ENCODE results near the gene ERG28.

The ERG28 gene

DNA sequence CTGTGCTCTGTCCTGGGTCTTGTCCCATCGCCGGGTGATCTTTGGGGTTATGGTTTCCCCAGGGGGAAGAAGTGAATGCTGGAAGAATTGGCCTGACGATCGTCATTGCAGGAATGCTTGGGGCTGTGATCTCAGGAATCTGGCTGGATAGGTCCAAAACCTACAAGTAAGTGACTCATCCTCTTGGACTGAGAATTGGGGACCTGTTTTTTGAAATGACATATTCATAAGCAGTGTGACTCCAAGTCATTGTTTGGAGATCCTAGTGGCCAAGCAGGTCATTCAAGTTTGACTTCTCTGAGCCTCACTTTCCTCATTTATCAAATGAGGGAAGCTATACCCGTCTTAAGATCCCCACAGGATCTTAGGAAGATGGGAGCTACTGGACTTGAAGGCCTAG, 25.8 kb downstream of the ERG28 start:
- TF ChIP-seq, protein P1, sequence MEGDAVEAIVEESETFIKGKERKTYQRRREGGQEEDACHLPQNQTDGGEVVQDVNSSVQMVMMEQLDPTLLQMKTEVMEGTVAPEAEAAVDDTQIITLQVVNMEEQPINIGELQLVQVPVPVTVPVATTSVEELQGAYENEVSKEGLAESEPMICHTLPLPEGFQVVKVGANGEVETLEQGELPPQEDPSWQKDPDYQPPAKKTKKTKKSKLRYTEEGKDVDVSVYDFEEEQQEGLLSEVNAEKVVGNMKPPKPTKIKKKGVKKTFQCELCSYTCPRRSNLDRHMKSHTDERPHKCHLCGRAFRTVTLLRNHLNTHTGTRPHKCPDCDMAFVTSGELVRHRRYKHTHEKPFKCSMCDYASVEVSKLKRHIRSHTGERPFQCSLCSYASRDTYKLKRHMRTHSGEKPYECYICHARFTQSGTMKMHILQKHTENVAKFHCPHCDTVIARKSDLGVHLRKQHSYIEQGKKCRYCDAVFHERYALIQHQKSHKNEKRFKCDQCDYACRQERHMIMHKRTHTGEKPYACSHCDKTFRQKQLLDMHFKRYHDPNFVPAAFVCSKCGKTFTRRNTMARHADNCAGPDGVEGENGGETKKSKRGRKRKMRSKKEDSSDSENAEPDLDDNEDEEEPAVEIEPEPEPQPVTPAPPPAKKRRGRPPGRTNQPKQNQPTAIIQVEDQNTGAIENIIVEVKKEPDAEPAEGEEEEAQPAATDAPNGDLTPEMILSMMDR (IDR thresholded peaks at IDR 0.05), result no peak

DNA sequence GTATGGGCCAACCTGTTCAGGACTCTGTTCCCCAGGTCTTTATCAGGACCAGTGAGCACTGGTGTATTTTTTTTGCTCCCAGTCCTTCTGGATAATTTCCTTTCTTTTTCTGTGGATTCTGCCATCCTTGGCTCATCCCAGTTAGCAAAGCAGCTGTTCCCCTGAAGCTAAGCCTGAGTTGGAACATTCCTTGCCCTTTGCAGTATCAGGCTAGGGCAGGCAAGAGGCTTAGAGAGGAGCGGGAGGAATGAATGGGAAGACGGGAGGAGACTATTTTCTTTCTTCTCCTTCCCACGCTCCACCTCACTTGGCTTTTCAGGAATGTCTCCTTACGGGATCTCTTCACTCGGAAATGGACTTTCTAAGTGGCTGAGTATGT, 29.2 kb downstream of the ERG28 start:
- TF ChIP-seq, protein P1 (IDR thresholded peaks at IDR 0.05), result no peak

DNA sequence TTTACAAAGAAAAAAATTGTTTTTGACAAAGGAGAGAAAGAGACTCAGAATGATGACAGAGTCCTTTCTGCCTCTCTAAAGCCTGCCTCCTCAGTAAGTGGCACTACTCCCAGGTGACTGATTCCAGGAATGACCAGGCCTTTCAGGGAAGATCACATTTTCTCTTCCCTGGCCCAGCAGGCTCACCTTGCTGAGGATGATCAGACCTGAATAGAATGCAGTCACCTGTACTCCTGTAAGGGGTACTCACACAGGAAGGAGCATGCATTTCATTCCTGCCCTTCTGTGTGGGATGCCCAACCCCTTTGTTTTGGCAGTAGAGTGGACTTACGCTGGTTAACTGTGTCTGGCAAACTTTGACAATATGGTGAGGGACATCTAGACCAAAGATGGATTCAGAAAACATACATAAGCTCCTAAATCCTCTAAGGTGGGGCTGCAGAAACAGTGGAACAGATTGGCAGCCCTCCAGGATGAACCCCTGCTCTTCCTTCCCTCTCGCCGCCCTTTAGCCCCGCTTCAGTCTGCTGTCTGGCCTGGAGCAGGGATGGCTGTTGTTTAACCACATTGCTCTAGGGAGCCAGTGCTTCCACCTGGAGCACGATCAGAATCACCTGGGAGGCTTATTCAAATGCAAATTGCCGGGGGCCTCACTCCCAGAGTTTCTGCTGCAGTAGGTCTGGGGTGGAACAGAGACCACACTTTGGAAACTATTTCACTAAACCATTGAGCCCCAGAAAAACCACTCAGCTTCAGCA, 29.8 kb downstream of the ERG28 start:
- TF ChIP-seq, protein P1 (IDR thresholded peaks at IDR 0.05), result no peak

DNA sequence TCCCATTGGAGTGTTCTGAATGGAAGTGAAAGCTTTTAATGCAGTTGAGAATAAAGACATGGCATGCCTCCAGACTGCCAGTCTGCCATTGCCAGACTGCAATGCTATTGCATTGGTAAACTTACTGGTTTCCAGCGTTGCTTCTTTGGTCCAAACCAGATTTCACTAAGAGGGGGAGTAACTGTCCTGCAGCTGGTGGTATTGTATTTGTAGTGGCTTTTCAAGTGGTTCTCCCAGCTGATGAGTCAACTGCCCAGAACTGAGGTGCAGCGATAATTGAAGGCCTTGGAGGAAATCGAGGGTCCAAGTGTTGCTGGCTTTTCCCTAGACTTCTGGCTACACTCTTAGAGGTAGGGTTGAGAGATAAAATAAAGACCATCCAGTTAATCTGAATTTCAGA, 31.9 kb downstream of the ERG28 start:
- TF ChIP-seq, protein P1 (IDR thresholded peaks at IDR 0.05), result no peak

DNA sequence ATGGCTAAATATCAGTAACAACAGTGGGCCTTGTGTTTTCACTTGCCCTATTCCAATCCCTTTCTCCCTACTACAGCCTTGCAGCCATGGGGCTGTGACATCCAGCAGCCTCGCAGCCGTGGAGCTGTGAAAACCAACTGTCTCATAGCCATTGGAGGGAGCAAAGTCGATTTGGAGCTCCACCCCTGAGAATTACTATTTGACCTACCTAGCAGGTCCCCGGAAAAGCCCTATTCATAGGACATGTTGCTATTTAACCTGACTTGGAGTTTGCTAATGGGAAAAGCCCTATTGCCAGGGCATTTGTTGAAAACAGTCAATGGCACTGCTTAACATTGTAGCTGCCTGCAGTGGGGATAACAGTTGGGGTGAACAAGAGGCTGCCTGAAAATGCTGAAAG, 33.3 kb downstream of the ERG28 start:
- TF ChIP-seq, protein P1 (IDR thresholded peaks at IDR 0.05), result no peak

DNA sequence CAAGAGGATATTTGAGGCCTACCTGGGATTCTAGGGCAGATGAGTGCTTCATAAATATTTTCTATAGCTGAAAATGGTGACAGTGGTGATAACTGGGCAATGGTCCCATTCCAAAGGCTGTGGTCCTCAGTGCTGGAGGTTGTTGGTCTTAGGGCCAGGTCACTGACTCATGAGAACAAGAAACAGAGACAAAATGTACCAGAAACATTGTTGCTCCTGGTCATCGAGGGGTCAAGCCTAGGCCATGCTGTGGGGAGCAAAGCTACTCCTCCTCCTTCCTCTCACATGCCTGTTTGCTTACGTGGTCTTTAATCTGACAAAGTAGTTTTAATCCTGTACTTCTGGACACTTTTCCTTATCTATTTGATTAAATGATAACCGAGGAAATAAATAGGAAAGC, 33.8 kb downstream of the ERG28 start:
- TF ChIP-seq, protein P1 (IDR thresholded peaks at IDR 0.05), result no peak

DNA sequence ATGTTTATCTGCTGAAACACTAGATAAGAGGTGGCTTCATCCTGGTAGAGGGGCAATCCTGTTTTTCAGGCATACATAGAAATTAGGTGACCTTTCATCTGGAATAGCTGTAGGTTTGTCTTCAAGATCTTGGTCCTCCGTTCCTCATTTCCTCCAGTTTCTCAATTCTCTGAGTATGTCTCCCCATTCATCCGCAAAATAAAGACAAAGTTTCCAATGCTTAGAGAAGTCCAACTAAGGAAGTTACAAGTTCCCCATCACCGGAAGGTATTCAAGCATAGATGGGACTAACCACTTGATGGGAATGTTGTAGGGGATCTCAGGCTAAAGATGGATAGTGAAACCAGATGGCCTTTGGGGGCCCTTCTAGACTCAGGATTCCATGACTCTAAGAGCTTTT, 34.3 kb downstream of the ERG28 start:
- TF ChIP-seq, protein P1 (IDR thresholded peaks at IDR 0.05), result no peak

DNA sequence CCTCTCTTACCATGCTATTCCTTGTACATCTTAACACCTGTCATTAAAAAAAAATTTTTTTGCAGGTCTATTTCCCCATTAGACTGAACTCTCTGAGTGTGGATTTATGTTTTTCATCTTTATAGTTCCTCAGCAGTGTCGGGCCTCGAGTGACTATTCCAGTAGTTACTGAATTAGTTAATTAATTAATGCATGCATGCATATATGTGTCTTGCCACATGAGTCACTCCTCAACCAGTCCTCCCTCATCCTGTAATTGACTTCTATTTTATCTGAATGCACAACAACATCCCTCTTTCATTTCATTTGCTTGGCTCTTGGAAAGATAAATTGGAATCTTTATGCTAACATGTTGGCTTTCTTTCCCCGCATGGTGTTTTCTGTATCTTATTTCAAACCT, 35.6 kb downstream of the ERG28 start:
- TF ChIP-seq, protein P1 (IDR thresholded peaks at IDR 0.05), result no peak
